Retinal pigment epithelial cell (primary cell): ENCODE measurements around the gene OSBPL10.

ENCODE experiments used
- DNase-seq: peaks from one replicate; pipeline ENCODE4 v3.0.0-alpha.2; 2010; ENCODE audit warnings: low read depth
- H3K4me3 ChIP-seq: 2 replicates; pipeline ENCODE4 v1.5.1; 2011; ENCODE audit warnings: mild to moderate bottlenecking, low read length, control low read depth, moderate library complexity
- TF ChIP-seq, protein P1 (sequence below): conservative IDR thresholded peaks from 2 replicates; pipeline ENCODE4 v1.5.1; 2011; ENCODE audit warnings: low read depth, low read length, control low read depth, inconsistent platforms

The OSBPL10 gene

DNA sequence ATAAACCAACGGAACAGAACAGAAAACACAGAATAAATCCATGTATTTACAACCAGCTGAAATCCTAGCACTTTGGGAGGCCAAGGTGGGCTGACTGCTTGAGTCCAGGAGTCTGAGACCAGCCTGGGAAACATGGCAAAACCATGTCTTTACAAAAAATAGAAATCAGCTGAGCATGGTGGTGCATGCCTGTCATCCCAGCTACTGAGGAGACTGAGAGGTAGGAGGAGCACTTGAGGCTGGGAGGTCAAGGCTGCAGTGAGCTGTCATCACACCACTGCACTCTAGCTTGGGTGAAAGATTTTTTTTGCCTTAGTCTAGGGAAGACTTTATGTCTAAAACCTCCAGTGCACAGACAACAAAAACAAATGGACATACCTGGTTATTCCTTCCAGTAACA, 327.6 kb downstream of the OSBPL10 start:
- no peak overlapping the region for H3K4me3 ChIP-seq
- DNase-seq: no peak
- TF ChIP-seq, protein P1, sequence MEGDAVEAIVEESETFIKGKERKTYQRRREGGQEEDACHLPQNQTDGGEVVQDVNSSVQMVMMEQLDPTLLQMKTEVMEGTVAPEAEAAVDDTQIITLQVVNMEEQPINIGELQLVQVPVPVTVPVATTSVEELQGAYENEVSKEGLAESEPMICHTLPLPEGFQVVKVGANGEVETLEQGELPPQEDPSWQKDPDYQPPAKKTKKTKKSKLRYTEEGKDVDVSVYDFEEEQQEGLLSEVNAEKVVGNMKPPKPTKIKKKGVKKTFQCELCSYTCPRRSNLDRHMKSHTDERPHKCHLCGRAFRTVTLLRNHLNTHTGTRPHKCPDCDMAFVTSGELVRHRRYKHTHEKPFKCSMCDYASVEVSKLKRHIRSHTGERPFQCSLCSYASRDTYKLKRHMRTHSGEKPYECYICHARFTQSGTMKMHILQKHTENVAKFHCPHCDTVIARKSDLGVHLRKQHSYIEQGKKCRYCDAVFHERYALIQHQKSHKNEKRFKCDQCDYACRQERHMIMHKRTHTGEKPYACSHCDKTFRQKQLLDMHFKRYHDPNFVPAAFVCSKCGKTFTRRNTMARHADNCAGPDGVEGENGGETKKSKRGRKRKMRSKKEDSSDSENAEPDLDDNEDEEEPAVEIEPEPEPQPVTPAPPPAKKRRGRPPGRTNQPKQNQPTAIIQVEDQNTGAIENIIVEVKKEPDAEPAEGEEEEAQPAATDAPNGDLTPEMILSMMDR: no peak

DNA sequence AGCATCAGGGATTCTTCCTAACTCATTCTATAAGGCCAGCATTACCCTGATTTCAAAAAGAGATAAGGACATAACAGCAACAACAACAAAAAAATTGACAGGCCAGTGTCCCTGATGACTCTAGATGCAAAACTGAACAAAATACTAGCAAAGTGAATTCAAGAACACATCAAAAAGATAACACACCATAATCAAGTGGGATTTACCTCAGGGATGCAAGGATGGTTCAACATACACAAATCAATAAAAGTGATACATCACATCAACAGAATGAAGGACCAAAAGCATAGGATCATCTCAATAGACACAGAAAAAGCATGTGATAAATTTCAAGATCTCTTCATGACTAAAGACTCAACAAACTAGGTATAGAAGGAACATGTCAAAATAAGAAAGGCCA, 328.8 kb downstream of the OSBPL10 start:
- no peak for DNase-seq
- H3K4me3 ChIP-seq: no peak overlapping the region
- TF ChIP-seq, protein P1: no peak

DNA sequence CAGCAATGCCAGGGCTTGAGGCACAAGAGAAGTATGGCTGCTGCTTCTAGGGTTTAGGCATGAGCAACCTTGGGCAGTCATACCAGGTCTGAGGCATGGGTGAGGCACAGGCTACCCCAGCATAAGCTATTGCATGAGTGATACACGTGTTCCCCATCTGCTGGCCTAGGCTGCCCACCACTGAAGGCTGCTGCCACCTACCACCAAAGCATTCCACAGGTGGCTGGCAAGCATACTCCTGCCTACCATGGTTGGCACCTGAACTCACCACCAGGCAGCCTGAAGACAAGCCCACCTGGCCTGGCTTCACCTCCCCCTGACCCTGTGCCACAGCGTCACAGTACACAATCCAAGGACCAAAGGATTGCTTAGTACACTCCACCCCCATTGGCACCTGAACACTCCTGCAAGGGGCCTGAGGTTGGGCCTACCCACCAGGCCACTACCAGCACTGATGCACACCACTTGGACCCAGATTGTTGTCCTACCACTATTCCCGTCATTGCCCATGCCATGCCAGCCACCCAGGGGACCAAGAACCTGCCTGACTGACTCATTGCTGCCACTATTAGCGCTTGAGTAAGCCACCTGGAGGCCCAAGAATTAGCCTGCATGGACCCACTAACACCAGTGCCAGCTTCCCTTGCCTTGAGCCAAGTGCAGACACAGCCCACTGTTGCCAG, 332.6 kb downstream of the OSBPL10 start:
- no peak overlapping the region for H3K4me3 ChIP-seq
- no peak for DNase-seq
- TF ChIP-seq, protein P1: no peak

DNA sequence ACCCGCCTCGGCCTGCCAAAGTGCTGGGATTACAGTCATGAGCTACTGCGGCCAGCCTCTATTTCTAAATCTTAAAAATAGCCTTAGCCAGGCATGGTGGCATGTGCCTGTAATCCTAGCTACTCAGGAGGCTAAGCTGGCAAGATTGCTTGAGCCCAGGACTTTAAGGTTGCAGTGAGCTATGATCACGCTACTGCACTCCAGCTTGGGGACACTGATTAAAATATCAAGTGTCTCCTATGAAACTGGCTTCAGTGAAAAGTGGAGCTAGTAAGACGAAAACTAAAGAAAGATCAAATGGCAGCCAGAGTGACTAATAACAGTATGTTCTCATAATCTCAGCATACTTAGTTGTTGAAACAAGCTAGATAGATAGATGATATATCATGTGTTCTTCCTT, 335.8 kb downstream of the OSBPL10 start:
- H3K4me3 ChIP-seq: no peak overlapping the region
- TF ChIP-seq, protein P1: no peak
- no peak for DNase-seq

DNA sequence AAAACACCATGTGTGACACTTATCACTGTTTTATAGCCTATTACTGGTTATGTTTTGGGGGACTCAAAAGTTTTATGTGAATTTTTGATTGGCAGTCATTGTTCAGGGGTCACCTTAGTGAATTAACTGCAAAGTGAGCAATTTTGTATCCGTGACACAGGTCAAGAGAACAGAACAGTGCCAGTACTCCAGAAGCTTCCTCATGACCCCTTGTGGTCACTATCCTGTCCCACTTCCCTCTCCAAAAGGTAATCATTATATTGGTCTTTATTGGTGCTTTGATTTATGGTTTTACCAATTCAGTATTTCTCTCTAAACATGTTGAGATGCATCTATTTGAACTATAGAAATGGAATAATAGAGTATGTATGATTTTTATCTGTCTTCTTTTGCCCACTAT, 341.2 kb downstream of the OSBPL10 start:
- TF ChIP-seq, protein P1: no peak
- DNase-seq: no peak
- no peak overlapping the region for H3K4me3 ChIP-seq

DNA sequence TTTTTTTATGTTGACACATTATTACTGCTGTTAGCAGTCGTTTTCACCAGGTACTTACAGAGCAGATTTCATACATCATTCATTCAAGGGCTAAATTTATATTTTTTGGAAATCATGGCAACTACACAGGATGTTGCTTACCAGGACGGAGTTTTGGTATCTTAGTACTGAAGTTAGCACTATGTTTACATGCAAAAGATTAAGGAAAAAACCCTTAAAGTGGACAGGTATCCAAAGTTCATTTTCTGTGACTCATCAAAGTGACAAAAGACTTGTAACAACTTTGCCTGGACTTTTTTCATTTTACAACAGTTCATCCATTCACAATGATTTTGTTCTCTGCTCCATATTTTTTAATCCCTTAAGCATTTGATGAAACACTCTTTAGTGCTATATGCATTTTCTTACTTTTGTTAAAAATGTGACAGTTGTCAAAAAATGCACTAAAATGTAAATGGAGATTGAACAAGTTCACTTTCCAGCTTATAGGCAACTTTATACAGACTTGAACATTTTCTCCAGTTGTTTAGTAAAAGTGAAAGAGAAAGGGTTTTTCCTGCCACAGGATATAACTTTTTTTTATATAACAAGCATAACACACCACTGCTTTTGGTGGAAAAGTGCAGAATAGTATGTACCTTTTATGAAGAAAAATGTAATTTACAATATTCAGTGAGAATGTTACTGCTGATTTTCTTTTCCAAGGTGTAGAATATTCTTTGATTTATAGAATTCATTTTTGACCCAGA, 344.2 kb downstream of the OSBPL10 start:
- TF ChIP-seq, protein P1: no peak

DNA sequence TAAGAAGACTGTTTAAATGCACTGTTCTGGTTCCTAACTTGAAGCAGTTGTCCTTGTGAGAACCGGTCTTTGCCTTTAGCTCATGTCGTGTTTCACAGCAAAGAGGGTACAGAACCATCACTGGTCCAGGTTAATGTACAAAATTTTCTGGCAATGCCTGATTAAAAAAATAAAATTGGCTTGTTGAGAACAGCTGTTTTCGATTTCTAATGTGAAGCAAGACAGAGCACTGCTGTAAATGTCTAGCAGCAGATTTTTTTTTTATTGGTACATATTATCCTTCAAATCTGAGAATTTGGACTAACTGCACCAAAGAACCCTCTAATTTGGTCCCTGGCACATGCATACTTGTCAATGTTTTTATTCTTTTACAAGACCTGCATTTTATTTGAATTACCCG, 345.0 kb downstream of the OSBPL10 start:
- no peak for DNase-seq
- TF ChIP-seq, protein P1: no peak
- H3K4me3 ChIP-seq: no peak overlapping the region

More for the DNA sequence above, 344.2 kb downstream of the OSBPL10 start:
- no peak overlapping the region for H3K4me3 ChIP-seq
- DNase-seq: no peak
